Subcutaneous adipose tissue (tissue), 4 donors: ENCODE measurements around the gene UBASH3B. TPM values are rescaled to one million over a fixed set of nuclear protein-coding genes. Genes with fewer than 3 reads are reported as not detected.

ENCODE experiments used
- CTCF ChIP-seq: fragments of 450-650 bp; IDR thresholded peaks from one replicate; pipeline ENCODE4 v1.5.1; 2016; ENCODE audit warnings: low read depth, mild to moderate bottlenecking, control low read depth, antibody characterized with exemption, moderate library complexity
- total RNA-seq, 4 donors: library from RNA; depleted of rRNA; stranded (reverse); fragments of >200 nt; gene quantifications; one replicate each; pipeline ENCODE4 v1.1.0, GENCODE V29; 2016

Gene UBASH3B
- total RNA-seq, 4 donors from 2014 or later = 2.4 to 15.3 (median 7.1) TPM

- TF ChIP-seq CTCF = no peak
Measured at GRCh38 chr11:122663056-122663740, 7.7 kb downstream of the UBASH3B start.

- no peak for TF ChIP-seq CTCF
Measured at GRCh38 chr11:122663764-122664163, 8.2 kb downstream of the UBASH3B start.

GRCh38 chr11:122664188-122664587 lies 8.7 kb downstream of the UBASH3B start:
- TF ChIP-seq CTCF = no peak

- no peak for TF ChIP-seq CTCF
Measured at GRCh38 chr11:122665861-122666260, 10.3 kb downstream of the UBASH3B start.

- TF ChIP-seq CTCF = no peak
Measured at GRCh38 chr11:122666743-122667142, 11.2 kb downstream of the UBASH3B start.

- TF ChIP-seq CTCF = no peak
Measured at GRCh38 chr11:122668562-122669090, 13.1 kb downstream of the UBASH3B start.

- no peak for TF ChIP-seq CTCF
Measured at GRCh38 chr11:122670131-122670530, 14.6 kb downstream of the UBASH3B start.
